Erythroblast (primary cell): ENCODE results near the gene CPPED1.

Experiments
- GATA1 ChIP-seq: IDR thresholded peaks from 2 replicates; pipeline ENCODE4 v1.6.1; 2011; ENCODE audit warnings: low read depth, mild to moderate bottlenecking, control low read depth, low read length, moderate library complexity
- POLR2A ChIP-seq: IDR thresholded peaks from 2 replicates; pipeline ENCODE4 v1.6.1; 2011; ENCODE audit warnings: mild to moderate bottlenecking, low read length

- no peak for TF ChIP-seq POLR2A
- TF ChIP-seq GATA1 = no peak
Observed at GRCh38 chr16:12639044-12639443, 164.6 kb downstream of the CPPED1 start.
